ENCODE data around the gene SAPCD2.
"Not testable (repeated sequence)": the region's sequence is repeated elsewhere in the genome, so short reads cannot be mapped to it uniquely, and the experiment has no call there.

DNA sequence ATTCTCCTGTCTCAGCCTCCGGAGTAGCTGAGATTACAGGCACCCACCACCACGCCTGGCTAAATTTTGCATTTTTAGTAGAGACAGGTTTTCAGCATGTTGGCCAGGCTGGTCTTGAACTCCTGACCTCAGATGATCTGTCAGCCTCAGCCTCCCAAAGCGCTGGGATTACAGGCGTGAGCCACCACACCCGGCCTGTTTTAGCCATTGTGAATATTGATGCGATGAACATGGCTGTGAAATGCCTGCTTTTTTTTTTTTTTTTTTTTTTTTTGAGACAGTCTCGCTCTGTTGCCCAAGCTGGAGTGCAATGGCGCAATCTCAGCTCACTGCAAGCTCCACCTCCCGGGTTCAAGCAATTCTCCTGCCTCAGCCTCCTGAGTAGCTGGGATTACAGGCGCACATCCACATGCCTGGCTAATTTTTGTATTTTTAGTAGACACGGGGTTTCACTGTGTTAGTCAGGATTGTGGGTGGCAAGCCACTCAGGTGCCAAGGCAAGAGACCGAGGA, 47.8 kb upstream of the SAPCD2 start:
- TF ChIP-seq, protein P1, sequence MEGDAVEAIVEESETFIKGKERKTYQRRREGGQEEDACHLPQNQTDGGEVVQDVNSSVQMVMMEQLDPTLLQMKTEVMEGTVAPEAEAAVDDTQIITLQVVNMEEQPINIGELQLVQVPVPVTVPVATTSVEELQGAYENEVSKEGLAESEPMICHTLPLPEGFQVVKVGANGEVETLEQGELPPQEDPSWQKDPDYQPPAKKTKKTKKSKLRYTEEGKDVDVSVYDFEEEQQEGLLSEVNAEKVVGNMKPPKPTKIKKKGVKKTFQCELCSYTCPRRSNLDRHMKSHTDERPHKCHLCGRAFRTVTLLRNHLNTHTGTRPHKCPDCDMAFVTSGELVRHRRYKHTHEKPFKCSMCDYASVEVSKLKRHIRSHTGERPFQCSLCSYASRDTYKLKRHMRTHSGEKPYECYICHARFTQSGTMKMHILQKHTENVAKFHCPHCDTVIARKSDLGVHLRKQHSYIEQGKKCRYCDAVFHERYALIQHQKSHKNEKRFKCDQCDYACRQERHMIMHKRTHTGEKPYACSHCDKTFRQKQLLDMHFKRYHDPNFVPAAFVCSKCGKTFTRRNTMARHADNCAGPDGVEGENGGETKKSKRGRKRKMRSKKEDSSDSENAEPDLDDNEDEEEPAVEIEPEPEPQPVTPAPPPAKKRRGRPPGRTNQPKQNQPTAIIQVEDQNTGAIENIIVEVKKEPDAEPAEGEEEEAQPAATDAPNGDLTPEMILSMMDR (conservative IDR thresholded peaks at IDR 0.05; ENCODE audit: low read depth, low read length), result not testable (repeated sequence)
- TF ChIP-seq MAZ (IDR thresholded peaks at IDR 0.05; ENCODE audit: borderline replicate concordance, low read depth, low read length); SMC3 (IDR thresholded peaks at IDR 0.05; ENCODE audit: low read depth, low read length); POLR2A (IDR thresholded peaks at IDR 0.05; ENCODE audit: low read depth, low read length); RAD21 (IDR thresholded peaks at IDR 0.05; ENCODE audit: low read length); RFX5 (IDR thresholded peaks at IDR 0.05; ENCODE audit: low read depth, low read length); FOS (IDR thresholded peaks at IDR 0.05; ENCODE audit: low read depth, low read length); CHD1 (IDR thresholded peaks at IDR 0.05; ENCODE audit: low read depth, low read length); CEBPB (IDR thresholded peaks at IDR 0.05; ENCODE audit: low read depth, low read length); BHLHE40 (IDR thresholded peaks at IDR 0.05; ENCODE audit: low read depth, low read length); RCOR1 (IDR thresholded peaks at IDR 0.05; ENCODE audit: insufficient replicate concordance, low read length); MXI1 (IDR thresholded peaks at IDR 0.05; ENCODE audit: borderline replicate concordance, low read depth, low read length); MAFK (IDR thresholded peaks at IDR 0.05; ENCODE audit: low read depth, low read length): not testable (repeated sequence)
- TF ChIP-seq, protein P2, sequence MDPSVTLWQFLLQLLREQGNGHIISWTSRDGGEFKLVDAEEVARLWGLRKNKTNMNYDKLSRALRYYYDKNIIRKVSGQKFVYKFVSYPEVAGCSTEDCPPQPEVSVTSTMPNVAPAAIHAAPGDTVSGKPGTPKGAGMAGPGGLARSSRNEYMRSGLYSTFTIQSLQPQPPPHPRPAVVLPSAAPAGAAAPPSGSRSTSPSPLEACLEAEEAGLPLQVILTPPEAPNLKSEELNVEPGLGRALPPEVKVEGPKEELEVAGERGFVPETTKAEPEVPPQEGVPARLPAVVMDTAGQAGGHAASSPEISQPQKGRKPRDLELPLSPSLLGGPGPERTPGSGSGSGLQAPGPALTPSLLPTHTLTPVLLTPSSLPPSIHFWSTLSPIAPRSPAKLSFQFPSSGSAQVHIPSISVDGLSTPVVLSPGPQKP (IDR thresholded peaks at IDR 0.05; ENCODE audit: borderline replicate concordance, low read depth, low read length), result not testable (repeated sequence)
